ENCODE results near the gene PPP1R12B. TPM values are rescaled to one million over a fixed set of nuclear protein-coding genes. Genes with fewer than 3 reads are reported as not detected.
"Not testable (repeated sequence)": the region's sequence is repeated elsewhere in the genome, so short reads cannot be mapped to it uniquely, and the experiment has no call there.

The PPP1R12B gene
- total and polyA plus RNA-seq, 5 experiments from 2014 or later = 4.6 to 29.8 (median 7.7) TPM

DNA sequence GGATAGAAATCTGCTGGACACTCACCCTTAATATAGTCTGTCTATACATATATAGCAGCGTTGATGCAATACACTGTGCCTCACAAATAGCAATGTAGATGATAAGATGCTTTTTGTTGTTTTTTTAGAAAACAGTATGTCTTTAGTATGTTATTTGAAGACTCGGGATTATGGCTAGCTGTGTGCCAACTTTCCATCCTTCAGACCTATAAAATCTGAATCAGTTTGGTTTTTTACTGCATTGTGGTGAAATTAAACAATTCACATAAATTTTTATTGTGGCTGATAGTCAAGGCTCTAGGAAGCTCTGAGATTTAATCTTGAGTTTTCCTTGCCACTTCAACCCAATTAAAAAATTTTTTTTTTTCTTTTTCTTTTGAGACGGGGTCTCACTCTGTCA, 170.4 kb downstream of the PPP1R12B start:
- not testable (repeated sequence) for H3K27me3 Mint-ChIP-seq

DNA sequence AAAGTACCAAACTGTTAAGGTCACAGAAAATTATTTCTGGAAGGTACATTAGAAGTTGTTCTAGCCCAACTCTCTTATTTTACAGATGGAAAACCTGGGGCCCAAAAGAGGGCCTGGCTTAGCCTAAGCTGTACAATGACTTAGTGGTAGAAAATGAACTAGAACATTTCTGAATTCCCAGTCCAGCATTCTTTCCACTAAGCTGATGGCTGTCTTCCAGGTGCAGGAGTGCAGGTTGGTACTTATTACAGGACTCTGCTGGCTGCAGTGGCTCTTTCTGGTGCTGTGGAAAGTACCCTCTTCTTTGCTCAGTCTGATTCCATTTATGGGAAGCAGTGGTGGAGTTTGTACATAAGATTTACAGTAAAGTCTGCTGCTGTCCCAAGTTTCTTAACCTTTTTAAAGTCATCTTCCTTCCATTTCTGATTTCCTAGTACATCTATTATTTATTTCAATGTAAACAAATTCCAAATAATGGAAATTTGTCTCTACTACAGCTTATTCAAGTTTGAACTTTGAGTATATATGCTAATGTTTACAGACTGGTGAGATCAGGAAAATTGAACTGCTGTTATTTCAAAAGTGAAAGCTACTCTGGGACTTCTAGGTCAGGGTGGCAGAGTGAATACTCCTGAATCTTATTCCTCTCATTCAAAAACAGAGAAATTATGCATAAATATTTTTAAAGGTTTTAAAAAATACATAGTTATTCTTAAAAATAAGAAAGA, 171.8 kb downstream of the PPP1R12B start:
- H3K4me3 Mint-ChIP-seq, H3K9me3 Mint-ChIP-seq, H3K27ac Mint-ChIP-seq, H3K27me3 Mint-ChIP-seq, H3K4me1 Mint-ChIP-seq, POLR2A ChIA-PET, DNase-seq, ATAC-seq: not testable (repeated sequence)
- peaks cover 3 to 40% (median 34%) of the 10 kb centered on the region in 3 donors for H3K36me3 Mint-ChIP-seq

More for the DNA sequence above, 170.4 kb downstream of the PPP1R12B start:
- H3K27ac Mint-ChIP-seq, POLR2A ChIA-PET, H3K4me1 Mint-ChIP-seq, H3K4me3 Mint-ChIP-seq, ATAC-seq, H3K9me3 Mint-ChIP-seq, DNase-seq: not testable (repeated sequence)
- peaks cover 3 to 49% (median 36%) of the 10 kb centered on the region in 3 donors for H3K36me3 Mint-ChIP-seq

DNA sequence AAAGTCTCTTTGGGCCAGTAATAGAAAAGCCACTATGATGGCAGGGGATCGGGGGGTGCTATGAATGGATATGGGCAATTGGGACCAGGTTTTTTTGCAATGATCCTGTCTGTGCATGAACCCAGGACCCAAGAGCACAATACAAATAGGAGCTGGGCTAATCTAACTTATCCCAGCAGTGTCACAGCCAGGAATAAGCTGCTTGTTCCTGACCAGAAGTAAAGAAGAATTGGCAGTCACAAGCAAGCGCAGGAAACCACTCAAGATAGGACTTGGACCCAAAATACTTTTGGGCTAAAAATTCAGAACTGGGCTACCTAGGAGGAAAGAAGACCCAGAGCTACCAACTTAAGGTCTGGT, 172.3 kb downstream of the PPP1R12B start:
- ATAC-seq, H3K4me3 Mint-ChIP-seq, DNase-seq, POLR2A ChIA-PET, H3K4me1 Mint-ChIP-seq, H3K27me3 Mint-ChIP-seq, H3K27ac Mint-ChIP-seq, H3K9me3 Mint-ChIP-seq: not testable (repeated sequence)
- H3K36me3 Mint-ChIP-seq = peaks cover 3 to 36% (median 31%) of the 10 kb centered on the region in 3 donors

DNA sequence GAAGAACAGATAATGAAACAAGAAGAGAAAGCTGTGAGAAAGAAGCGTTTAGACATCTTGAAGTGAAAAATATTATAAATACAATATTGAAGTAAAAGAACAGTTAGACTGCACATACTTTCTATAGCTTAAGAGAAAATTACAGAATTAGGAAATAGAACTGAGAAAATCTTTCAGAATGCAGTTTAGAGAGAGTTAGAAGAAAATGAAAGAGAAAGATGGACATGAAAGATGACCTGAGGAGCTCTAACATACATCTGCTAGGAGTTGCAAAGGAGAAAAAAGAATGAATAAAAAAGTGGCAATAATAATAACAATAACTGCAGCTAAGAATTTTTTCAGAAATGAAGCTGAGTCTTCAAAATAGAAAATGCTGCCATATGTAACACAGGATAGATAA, 173.0 kb downstream of the PPP1R12B start:
- ATAC-seq, POLR2A ChIA-PET, H3K27me3 Mint-ChIP-seq: not testable (repeated sequence)

DNA sequence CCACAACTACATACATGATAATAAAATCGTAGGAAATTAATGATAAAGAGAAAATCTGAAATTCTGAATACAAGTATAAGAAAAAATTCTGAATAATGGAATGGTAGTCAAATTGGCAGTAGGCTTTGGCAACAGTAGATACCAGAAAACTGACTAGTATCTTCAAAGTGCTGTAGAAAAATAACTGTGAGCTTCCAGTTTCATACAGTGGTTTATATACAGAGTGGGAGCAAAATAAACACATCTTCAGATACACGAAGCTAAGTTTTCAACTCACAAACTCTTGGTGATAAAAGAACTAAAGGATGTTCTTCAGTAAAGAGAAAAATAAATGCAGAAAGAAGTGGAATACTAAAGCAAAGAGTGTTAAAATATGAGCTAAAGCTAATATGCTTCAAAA, 173.4 kb downstream of the PPP1R12B start:
- Mint-ChIP-seq H3K9me3 (no peaks in the 10 kb centered on the region), H3K27me3 (no peaks in the 10 kb centered on the region), H3K4me1 (peaks cover 0 to 1% (median 0%) of the 10 kb centered on the region in 4 donors), H3K36me3 (peaks cover 3 to 32% (median 28%) of the 10 kb centered on the region in 3 donors), H3K4me3 (no peak overlapping the region), H3K27ac (no peak overlapping the region)
- DNase-seq (no peak), ATAC-seq (no peak)
- POLR2A ChIA-PET = no interaction called here

More for the DNA sequence above, 173.0 kb downstream of the PPP1R12B start:
- peaks cover 3 to 33% (median 29%) of the 10 kb centered on the region in 3 donors for H3K36me3 Mint-ChIP-seq
- H3K9me3 Mint-ChIP-seq, H3K4me1 Mint-ChIP-seq, H3K27ac Mint-ChIP-seq, DNase-seq, H3K4me3 Mint-ChIP-seq: not testable (repeated sequence)

DNA sequence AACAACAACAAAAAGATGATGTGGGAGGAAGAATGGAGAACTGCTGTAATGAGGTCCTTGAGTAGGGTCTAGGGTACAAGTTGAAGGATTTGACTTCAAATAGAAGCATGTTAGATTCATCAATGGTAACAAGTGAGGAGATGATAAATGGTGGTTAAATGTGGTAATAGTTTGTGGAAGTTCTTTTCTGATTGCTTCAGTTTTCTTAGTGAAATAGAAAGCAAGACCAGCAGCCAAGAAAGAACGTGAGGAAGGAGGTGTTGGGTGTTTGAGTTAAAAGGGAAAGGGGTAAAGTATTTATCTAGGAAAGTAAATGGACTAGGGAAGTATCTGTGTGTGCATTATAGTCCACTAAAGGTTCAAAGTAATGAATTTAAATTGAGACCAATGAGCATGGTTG, 177.6 kb downstream of the PPP1R12B start:
- H3K27me3 Mint-ChIP-seq, H3K9me3 Mint-ChIP-seq, ATAC-seq, DNase-seq, H3K4me3 Mint-ChIP-seq, H3K27ac Mint-ChIP-seq: not testable (repeated sequence)
- H3K4me1 Mint-ChIP-seq = peaks cover 0 to 11% (median 0%) of the 10 kb centered on the region in 4 donors
- POLR2A ChIA-PET = interaction anchor here (0.7 kb wide), 1 partner anchor 54 kb away, joined by 4 read pairs; no protein-coding TSS in a partner anchor
- peaks cover 0 to 18% (median 10%) of the 10 kb centered on the region in 3 donors for H3K36me3 Mint-ChIP-seq

DNA sequence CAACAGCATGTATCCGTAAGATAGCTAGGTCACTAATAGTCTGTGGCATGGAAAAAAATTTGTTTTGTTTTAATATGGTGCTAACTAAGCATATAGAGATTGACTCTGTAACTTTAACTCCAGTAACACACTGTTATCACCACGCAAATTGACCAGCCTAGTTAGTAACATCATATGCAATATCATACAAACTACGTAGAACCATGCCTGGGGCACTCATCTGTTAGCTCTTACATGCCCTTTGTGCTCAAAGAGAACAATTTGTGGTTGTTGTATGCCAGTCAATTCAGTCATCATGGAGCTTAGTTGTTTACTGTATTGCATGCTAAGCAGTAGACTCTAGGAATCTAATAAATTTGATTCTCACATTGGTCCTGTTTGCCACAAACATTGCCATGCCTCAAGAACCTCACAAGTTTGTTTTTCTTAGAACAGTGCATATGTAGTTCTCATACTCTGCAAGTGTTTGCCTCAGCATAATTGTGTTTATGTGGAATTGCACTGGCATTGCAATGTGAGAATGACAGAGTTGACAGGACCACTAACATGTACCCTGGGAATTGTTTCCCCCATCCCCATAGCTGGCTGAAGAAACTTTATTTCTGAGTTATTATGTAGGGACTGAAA, 179.7 kb downstream of the PPP1R12B start:
- H3K9me3 Mint-ChIP-seq, DNase-seq, H3K27ac Mint-ChIP-seq, H3K27me3 Mint-ChIP-seq, H3K4me3 Mint-ChIP-seq, POLR2A ChIA-PET, ATAC-seq: not testable (repeated sequence)
- Mint-ChIP-seq H3K4me1 (peaks cover 0 to 15% (median 5%) of the 10 kb centered on the region in 4 donors), H3K36me3 (peaks cover 0 to 11% (median 3%) of the 10 kb centered on the region in 3 donors)

DNA sequence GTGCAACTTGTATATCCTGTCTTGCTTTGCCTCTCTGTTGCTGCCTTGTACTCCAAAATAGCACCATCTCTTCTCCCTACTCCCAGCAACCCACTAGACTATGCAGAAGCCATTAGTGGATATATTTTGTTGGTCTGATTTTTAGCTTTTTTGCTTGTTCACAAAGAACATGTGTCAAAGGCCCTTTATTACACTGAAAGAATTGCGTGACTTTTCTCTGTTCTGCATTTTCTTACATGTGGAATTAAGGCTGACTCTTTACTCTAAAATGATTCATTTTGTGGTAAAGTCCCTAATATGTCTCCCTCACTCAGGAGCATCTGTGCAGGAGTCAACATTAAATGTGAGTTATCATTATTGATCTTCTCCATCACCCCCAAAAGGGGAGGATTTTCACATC, 182.2 kb downstream of the PPP1R12B start:
- Mint-ChIP-seq H3K27ac (peak overlapping the region in 1 of 10 donors; percentile 12), H3K4me1 (peaks cover 2 to 15% (median 5%) of the 10 kb centered on the region in 4 donors)
- DNase-seq, POLR2A ChIA-PET, ATAC-seq, H3K27me3 Mint-ChIP-seq, H3K36me3 Mint-ChIP-seq, H3K9me3 Mint-ChIP-seq, H3K4me3 Mint-ChIP-seq: not testable (repeated sequence)

DNA sequence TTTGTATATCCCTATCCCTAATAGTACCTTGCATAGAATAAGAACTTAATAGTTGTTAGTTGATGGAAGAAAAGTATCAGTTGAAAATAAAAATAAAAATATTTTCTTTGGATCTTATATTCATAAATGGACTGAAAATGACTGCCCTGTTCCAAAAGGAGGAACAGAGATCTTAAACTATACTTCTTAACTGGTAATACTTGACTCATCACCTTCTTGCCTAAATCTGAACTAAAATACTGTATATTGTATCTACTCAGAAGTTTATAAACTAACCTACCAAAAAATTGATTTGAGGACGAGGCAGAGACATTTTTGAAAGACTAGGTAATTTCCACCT, 182.9 kb downstream of the PPP1R12B start:
- DNase-seq = no peak
- no peaks in the 10 kb centered on the region for H3K9me3 Mint-ChIP-seq
- no peaks in the 10 kb centered on the region for H3K27me3 Mint-ChIP-seq
- no peak overlapping the region for H3K4me3 Mint-ChIP-seq
- no peak for ATAC-seq
- POLR2A ChIA-PET = no interaction called here
- H3K4me1 Mint-ChIP-seq = peaks cover 2 to 15% (median 5%) of the 10 kb centered on the region in 4 donors
- H3K27ac Mint-ChIP-seq = no peak overlapping the region
- H3K36me3 Mint-ChIP-seq = peaks cover 0 to 7% (median 4%) of the 10 kb centered on the region in 3 donors

DNA sequence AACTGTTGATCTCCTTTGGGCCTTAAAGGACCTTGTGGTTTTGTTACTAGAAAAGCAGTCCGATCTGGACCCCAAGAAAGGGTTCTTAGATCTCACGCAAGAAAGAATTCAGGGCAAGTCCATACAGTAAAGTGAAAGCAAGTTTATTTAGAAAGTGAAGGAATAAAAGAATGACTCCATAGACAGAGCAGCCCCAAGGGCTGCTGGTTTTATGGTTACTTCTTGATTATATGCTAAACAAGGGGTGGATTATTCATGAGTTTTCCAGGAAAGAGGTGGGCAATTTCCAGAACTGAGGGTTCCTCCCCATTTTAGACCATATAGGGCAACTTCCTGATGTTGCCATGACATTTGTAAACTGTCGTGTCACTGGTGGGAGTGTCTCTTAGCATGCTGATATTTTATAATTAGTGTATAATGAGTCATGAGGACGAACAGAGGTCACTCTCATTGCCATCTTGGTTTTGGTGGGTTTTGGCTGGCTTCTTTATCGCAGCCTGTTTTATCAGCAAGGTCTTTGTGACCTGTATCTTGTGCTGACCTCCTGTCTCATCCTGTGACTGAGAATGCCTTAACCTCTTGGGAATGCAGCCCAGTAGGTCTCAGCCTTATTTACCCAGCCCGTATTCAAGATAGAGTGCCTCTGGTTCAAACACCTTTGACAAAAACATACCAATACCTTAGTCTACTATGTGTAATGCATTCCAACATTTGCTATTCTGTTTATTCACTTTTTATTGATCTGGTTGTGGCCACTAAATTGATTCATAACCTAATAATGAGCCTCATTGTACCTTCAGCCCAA, 183.5 kb downstream of the PPP1R12B start:
- Mint-ChIP-seq H3K27ac (peak overlapping the region in 1 of 10 donors; percentile 5), H3K4me1 (peaks cover 2 to 15% (median 5%) of the 10 kb centered on the region in 4 donors)
- ATAC-seq, H3K27me3 Mint-ChIP-seq, H3K36me3 Mint-ChIP-seq, H3K4me3 Mint-ChIP-seq, DNase-seq, POLR2A ChIA-PET, H3K9me3 Mint-ChIP-seq: not testable (repeated sequence)

DNA sequence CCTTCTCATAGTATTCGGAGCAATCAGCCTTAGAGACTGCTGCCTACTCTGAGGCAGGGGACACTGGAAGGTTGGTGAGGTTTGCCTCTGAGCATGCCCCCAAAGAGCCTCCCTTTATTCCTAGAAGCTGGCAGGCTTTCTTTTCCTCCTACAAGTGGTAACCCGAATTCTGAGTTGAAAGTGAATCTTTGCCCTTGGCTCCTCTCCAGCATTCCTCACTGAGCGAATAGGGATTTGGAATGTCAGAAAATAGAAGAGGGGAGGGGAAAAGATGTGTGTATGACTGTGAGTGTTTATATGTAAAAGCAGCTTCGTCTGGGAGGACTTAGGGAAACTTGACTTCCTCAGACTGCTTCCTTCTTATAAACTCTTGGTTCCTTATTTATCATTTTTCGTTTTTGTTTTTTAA, 190.7 kb downstream of the PPP1R12B start:
- H3K4me3 Mint-ChIP-seq, DNase-seq, ATAC-seq, H3K9me3 Mint-ChIP-seq, H3K27me3 Mint-ChIP-seq, H3K27ac Mint-ChIP-seq, POLR2A ChIA-PET, H3K4me1 Mint-ChIP-seq: not testable (repeated sequence)
- peaks cover 0 to 23% (median 10%) of the 10 kb centered on the region in 3 donors for H3K36me3 Mint-ChIP-seq

DNA sequence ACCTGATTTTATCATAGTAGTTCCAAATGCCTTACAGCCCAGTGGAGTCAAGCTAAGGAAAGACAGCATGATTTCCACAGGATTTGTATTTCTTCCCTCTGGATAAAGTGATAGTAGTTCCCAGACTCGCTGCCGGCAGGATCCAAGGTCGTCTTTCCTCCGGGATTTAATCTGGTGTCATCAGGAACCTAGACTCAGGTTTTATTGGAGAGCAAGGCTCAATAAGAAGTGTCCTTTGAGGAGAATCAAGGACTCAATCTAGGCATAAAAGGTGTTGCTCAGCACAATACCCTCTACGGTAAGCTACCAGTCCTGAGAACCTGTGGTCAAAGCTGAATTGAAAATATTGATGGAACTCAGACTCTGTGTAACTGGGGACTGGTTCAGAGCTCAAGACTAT, 191.1 kb downstream of the PPP1R12B start:
- H3K4me3 Mint-ChIP-seq, H3K9me3 Mint-ChIP-seq, POLR2A ChIA-PET, H3K27ac Mint-ChIP-seq, ATAC-seq, H3K27me3 Mint-ChIP-seq, DNase-seq, H3K4me1 Mint-ChIP-seq: not testable (repeated sequence)
- H3K36me3 Mint-ChIP-seq = peaks cover 0 to 23% (median 8%) of the 10 kb centered on the region in 3 donors

DNA sequence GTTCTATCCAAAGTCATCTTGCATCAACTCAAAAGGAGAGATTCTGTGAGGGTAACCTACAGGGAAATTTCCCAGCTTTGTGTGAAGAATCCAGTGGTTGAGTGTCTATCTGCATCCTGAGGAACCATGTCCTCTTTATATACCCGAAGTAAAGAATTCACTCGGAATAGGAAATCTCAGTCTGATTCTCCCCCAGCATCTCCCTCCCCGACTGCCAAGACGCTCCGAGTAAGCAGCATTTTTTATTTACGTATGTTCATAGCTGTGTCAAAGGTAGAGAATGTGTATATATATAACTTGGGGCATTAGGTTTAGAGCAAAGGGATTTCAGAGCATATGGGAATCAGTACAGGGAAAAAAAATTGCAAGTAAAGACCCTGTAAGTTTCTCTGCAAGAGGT, 191.5 kb downstream of the PPP1R12B start:
- Mint-ChIP-seq H3K36me3 (peaks cover 0 to 23% (median 8%) of the 10 kb centered on the region in 3 donors), H3K9me3 (no peaks in the 10 kb centered on the region)

More for the DNA sequence above, 191.5 kb downstream of the PPP1R12B start:
- DNase-seq (no peak), ATAC-seq (no peak)
- Mint-ChIP-seq H3K27ac (no peak overlapping the region), H3K4me1 (peaks cover 0 to 8% (median 4%) of the 10 kb centered on the region in 4 donors), H3K27me3 (no peaks in the 10 kb centered on the region), H3K4me3 (no peak overlapping the region)
- POLR2A ChIA-PET = no interaction called here

Data from naive thymus-derived CD8-positive, alpha-beta T cell (primary cell).